ENCODE data around the gene UNC45A. TPM values are rescaled to one million over a fixed set of nuclear protein-coding genes. Genes with fewer than 3 reads are reported as not detected.

The UNC45A gene
- total and polyA plus RNA-seq, 2 of the 8 experiments (the other 6 are each of a cell fraction or from before 2014, with no cell fraction given): 74.1 to 84.2 TPM

- TF ChIP-seq YY1 (IDR thresholded peaks at IDR 0.05; ENCODE audit: low read depth, low read length): peak; percentile 91
- peak; percentile 61 for TF ChIP-seq MAX (IDR thresholded peaks at IDR 0.05)
- no peak for TF ChIP-seq RXRA (IDR thresholded peaks at IDR 0.05; ENCODE audit: insufficient read depth, low read depth, low read length)
- no peak for TF ChIP-seq EGR1 (IDR thresholded peaks at IDR 0.05; ENCODE audit: borderline replicate concordance, low read depth, low read length)
- TF ChIP-seq CBX5 (IDR thresholded peaks at IDR 0.05; ENCODE audit: low read depth, low read length): no peak
- no peak for TF ChIP-seq BCL11A (IDR thresholded peaks at IDR 0.05; ENCODE audit: low read depth in 2 of 2, low read length in 2 of 2)
- peak; percentile 50 to 71 for TF ChIP-seq RAD21 (IDR thresholded peaks at IDR 0.05 in 1 of 2, conservative IDR thresholded peaks at IDR 0.05 in 1 of 2; ENCODE audit: low read depth in 2 of 2, low read length in 2 of 2)
- no peak for TF ChIP-seq SP4 (IDR thresholded peaks at IDR 0.05; ENCODE audit: low read length)
Measured at GRCh38 chr15:90956274-90957030, 21.4 kb downstream of the UNC45A start (continued).
